ENCODE measurements around the gene PROX1.
A peak's percentile ranks its signal among the peaks of the same experiment; 100 is the strongest.

The PROX1 gene
- total RNA-seq = 0 to 0.27 reads per million in 2 donors

- peak in 2 of 5 experiments; percentile 20 to 84 for DNase-seq
These were observed at the start of gene PROX1 for GRCh38 chr1:213987927-213988506. TSS of gene PROX1 (plus strand) at chr1:213987973. CDS start at chr1:213996536, 8,563 bp downstream.

GRCh38 chr1:213938776-213939175 is 49.0 kb upstream of the PROX1 start:
- no peak for DNase-seq

GRCh38 chr1:213939888-213940287 is 47.9 kb upstream of the PROX1 start:
- no peak for DNase-seq

DNA sequence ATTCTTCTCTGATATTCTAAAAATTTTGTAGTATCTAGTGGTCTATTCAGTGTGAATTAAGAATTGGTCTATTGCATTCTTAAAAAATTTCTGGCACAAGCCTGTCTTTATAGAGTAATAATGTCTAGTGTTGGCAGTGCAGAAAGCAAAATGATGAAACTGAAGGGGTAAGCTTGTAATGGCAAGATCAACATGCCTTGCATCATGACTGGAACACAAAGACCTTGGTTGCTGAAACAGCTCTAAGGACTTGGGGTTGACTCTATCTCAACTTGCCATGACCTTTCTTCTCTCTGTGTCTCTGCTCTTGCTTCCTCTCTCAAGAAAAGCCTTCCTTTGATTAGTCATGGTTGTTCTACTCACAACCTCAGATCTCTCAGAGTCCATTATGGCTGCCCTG is 46.8 kb upstream of the PROX1 start:
- no peak for DNase-seq

DNA sequence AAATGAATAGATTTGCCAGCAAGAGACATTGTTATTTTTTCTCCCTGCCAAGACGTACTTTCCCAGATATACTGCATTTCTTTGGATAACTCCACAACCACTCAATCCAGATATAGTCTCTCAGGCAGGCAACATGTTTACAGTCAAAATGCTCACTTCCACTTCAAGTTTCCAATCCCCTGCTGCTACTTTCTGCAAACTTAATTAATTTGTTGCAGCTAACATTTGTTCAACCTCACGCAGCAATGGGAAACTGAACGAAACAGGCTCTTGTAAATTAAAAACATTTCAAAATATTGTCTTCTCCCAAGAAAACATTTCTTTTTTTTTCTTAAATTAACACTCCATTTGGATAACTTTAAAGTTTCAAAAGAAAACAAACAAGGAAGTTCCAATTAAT is 45.7 kb upstream of the PROX1 start:
- no peak for DNase-seq

DNA sequence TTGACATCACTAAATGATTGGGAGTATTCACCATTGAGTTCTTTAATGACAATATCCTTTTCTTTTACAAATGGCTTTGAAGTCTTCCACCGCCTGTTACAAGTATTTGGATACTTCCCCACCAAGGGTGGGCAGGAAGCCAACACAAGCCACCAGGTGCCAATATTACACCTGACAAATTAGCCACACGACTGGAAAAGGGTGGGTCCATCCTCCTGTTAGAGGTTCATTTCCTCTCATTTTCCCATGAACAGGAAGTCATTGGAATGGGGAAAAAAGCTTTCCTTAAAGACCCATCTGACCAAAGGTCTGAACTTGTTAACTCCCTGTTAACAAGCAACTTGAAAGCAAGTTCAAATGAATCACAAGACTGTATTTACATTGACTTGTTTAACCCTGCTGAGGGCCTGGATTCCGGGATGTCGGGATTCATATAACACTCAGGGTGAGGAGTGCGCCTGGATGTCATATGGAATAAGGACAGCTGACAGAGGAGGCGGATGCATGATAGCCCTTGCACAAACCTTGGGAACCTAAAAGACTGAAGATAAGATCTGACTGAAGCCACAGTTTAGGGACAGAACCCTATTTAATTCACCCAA is 40.5 kb upstream of the PROX1 start:
- DNase-seq = no peak

GRCh38 chr1:213951876-213952275 is 35.9 kb upstream of the PROX1 start:
- no peak for DNase-seq

DNA sequence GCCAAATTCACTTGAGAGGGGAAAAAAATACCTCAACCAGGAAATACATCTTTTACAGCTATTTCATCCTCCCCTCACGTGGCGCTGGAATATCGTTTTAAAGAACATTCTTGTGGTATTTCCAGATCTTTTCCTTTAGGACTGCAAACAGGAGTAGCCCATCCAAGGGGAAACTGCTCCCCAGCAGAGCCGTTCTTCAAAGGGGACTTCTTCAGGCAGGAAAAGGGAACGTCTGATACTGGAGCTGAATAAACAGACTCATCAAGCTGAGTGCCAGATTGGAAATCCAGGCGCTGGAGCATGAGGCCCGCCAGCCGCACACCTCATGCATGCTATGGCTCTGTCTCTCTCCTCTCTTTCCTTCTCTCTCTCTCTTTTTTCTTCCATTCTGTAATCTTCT is 34.0 kb upstream of the PROX1 start:
- DNase-seq = no peak

- no peak for DNase-seq
These were observed 31.4 kb upstream of the PROX1 start for GRCh38 chr1:213956295-213956770.

DNA sequence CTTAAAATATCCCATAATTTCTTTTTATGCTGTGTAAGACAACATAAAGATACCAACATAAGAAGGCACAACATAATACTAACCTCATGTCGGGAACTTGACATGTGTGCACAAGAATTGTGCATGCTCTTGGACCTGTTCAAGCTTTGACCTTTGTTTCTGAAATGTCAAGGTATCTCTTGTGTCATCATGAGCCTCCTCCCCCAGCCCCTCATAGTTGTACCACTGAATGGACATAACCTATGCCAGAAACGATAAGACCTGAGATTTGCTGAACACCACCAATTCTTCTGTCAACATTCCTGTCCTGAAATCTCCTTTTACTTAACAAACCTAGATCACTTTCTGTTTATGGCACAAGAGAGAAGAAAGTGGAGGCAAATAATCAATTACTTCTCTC is 29.4 kb upstream of the PROX1 start:
- DNase-seq = no peak

- no peak for DNase-seq
These were observed 26.8 kb upstream of the PROX1 start for GRCh38 chr1:213960963-213961362.

GRCh38 chr1:213962508-213962907 is 25.3 kb upstream of the PROX1 start:
- DNase-seq = no peak

DNA sequence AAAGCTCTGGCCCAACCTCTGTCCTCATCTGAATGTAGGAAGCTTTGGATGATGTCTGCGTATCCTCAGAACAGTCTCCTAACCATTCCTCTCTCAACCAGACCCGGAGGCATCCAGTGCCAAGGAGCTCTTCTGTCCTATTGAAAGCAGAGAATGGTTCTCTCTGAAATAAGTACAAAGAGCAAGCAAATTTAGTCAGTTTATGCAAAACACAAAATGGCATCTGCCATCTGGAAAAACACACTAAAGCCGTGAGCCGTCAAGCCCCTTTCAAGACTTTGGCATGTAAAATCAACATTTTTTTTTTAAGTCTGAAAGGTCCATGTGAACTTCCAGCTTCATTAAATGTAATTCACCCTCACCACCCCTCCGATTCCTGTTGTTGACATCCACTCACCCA is 21.7 kb upstream of the PROX1 start:
- DNase-seq = no peak

GRCh38 chr1:213968146-213968825 is 19.5 kb upstream of the PROX1 start:
- no peak for DNase-seq

DNA sequence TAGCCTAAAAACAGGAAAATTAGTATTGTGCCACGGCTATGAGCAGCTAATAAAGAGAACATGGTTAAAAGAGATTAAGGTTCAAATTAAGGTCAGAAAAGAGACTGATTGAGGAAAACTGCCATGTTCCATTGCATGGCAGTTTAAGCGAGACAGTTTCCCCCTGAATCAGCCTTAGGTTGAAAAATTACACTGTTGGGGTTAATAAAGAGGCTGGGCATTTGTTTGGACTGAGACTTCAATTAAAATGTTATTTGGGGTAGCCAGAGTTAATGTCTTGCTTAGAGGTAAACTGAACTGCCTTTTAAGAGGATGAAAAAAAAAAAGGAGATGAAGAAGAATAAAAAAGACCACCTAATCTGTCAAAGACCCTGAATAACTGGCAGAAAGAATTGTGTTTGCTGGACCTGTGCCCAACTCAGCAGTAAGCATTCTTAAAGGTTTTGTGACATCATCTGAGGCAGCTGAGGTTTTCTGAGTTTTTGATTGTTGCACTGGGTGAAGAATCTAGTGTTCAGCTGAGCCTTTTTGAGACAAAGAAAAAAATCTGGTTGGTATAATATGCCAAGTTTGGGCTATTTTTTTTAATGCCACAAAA is 17.7 kb upstream of the PROX1 start:
- DNase-seq = no peak

DNA sequence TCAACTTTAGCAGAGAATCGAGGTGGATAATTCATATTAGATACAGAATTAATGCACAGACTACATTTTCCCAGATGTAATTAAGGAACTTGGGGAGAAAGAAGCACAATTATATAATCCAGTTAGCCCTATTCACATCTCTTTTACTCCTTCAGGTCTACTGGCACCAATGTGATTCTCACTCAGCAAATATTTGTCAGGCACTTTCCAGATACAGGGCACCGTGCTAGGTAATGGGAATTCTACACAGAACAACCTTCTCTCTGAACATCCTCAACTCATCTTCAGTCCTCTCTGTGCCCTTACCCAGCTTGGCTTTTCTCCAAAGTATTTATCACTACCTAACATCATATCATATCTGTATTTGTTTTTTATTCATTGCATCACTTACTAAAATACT is 15.6 kb upstream of the PROX1 start:
- no peak for DNase-seq

DNA sequence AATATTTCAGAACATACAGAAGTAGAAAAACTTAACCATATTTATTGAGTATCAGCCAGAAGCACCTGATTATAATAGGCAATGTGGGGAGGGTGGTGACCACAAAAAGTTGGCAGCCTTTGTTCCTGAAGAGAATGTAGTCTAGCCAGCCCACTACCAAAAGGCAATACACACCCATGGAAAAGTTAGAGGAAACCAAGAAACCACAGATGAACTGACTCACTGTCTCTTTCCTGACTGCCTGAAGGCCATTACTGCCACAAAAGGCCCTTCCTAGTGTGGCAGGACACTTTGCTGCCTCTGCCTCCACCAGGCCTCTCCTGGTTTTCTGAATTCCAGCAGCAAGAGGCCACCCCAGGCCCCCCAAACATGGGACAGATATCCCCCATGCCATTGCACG is 14.6 kb upstream of the PROX1 start:
- DNase-seq = no peak

DNA sequence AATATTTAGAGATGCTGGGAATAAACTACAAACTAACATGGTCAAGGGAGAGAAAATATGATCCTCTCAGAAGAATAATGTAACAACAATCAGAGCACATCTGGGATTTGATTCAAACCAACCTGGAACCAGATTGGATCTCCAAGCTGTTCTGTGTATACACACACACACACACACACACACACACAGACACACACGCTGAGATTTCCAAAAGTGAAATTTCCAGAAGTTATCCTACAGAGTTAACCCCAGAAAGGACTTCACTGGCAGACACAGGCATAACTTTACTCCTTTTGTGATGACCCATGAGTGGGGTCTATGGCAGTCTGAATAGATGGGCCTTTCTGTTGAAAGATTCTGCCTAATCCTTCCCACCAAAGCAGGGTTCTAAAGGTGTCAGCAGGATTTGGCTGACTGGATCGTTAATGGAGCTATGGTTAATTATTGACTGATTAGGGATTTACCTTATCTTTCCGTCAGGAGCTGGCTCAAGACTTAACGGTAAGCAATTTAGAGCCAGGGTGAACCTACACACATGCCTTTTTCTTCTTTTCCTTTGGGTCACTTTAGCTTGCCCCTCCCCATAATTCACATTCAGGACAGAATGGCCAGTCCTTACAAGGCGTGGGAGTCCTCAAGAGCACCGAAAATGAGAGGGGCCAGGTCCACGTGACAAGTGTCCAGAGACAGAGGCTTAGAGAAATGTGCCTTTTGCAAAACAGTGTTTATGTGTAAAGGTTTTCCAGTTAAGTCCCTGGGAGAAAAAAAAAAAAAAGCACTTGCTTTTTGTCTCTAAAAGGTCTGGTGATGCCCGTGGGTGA is 10.9 kb upstream of the PROX1 start:
- DNase-seq = no peak

GRCh38 chr1:213977486-213977842 is 10.3 kb upstream of the PROX1 start:
- no peak for DNase-seq

DNA sequence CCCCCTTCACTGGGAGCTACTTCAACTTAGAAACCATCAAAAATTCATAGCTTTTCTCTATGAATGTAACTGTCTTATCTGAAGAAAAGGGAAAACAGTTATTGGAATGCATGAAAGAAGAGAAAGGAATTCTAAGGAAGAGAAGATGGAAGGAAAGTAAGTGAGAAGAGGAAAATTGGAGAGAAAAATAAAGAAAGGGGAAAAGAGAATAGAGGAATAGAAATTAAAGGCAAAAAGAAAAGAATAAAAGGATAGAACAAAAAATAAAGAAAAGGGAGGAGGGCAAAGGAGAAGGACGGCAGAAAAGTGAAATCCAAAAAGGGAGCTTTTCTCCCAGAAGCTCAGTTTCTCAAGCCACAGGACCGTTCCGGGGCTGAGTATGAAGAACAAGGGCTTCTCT is 9.9 kb upstream of the PROX1 start:
- DNase-seq = no peak

- no peak for DNase-seq
These were observed 7.8 kb upstream of the PROX1 start for GRCh38 chr1:213979751-213980586.

DNA sequence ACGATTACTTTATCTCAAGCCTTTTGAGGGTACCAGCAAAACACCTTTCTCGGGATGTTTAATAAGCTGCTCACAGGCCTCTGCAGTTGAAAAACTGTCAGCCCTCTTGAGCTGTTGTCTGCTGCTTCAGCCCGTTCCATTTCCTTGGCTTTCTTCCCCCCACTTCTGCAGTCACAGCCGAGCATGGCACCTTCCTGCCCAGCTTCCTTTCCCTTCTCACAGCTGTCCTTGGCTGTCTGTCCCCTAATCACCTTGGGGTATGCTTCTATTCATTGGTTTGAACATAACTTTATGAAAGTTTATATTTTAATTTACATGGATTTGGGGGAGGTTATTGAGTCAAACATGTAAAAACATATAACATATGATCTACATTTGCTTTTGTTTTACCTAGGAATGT is 6.9 kb upstream of the PROX1 start:
- DNase-seq = no peak
